K562 (cell line): ENCODE measurements around the gene GPT2. TPM values are rescaled to one million over a fixed set of nuclear protein-coding genes. Genes with fewer than 3 reads are reported as not detected.
A peak's percentile ranks its signal among the peaks of the same experiment; 100 is the strongest.

ENCODE experiments used
- ARID1B ChIP-seq: fragments of 450-650 bp; IDR thresholded peaks from 2 replicates; pipeline ENCODE4 v1.6.1; 2016; ENCODE audit warnings: antibody characterized with exemption, mild to moderate bottlenecking, inconsistent platforms
- E2F6 ChIP-seq, 2 experiments: IDR thresholded peaks; 2 replicates each; pipeline ENCODE4 v1.6.1; 2011; ENCODE audit warnings: borderline replicate concordance in 1 of 2, control low read depth in 1 of 2, low read depth in 1 of 2, low read length in 1 of 2, mild to moderate bottlenecking in 1 of 2, mixed read lengths in 1 of 2, moderate library complexity in 1 of 2; ENCODE audit not compliant: insufficient read depth in 1 of 2, insufficient read length in 1 of 2, poor library complexity in 1 of 2, severe bottlenecking in 1 of 2; ENCODE audit errors: extremely low read depth in 1 of 2
- HNRNPLL ChIP-seq: fragments of 200-400 bp; formaldehyde crosslinking; IDR thresholded peaks from 2 replicates; pipeline ENCODE4 v1.6.1; 2017; ENCODE audit warnings: low read length, low read depth, mild to moderate bottlenecking; ENCODE audit not compliant: poor library complexity, severe bottlenecking
- KAT7 ChIP-seq: sonication (generic); formaldehyde crosslinking; IDR thresholded peaks from 2 replicates; pipeline ENCODE4 v1.8.0; 2022; ENCODE audit warnings: missing genetic modification reagents, mild to moderate bottlenecking, borderline replicate concordance
- KLF10 ChIP-seq: fragments of 250-450 bp; sonication (Bioruptor Pico); IDR thresholded peaks from 2 replicates; pipeline ENCODE4 v1.6.1; 2021; ENCODE audit warnings: matching md5 sums
- NCOA2 ChIP-seq, 2 experiments: fragments of 450-650 bp; IDR thresholded peaks; 2 replicates each; pipeline ENCODE4 v1.6.1; 2018; ENCODE audit warnings: mild to moderate bottlenecking in 2 of 2, moderate library complexity in 1 of 2; ENCODE audit not compliant: partially characterized antibody in 2 of 2
- RBM34 ChIP-seq: fragments of 200-400 bp; formaldehyde crosslinking; IDR thresholded peaks from 2 replicates; pipeline ENCODE4 v1.6.1; 2018; ENCODE audit warnings: low read length, borderline replicate concordance; ENCODE audit not compliant: insufficient read depth
- SMARCA5 ChIP-seq: fragments of 450-650 bp; IDR thresholded peaks from 2 replicates; pipeline ENCODE4 v1.6.1; 2016
- XRCC4 ChIP-seq: IDR thresholded peaks from one replicate; pipeline ENCODE4 v1.6.1; 2011; ENCODE audit not compliant: insufficient read depth, insufficient read length; ENCODE audit errors: extremely low read depth
- ZKSCAN3 ChIP-seq: fragments of 250-450 bp; sonication (Bioruptor Pico); IDR thresholded peaks from 2 replicates; pipeline ENCODE4 v1.4.0; 2020
- ZNF175 ChIP-seq: fragments of 200-800 bp; sonication (Bioruptor generic); IDR thresholded peaks from 2 replicates; pipeline ENCODE4 v1.6.1; 2016; ENCODE audit warnings: low read depth, mild to moderate bottlenecking, missing genetic modification characterization, missing compliant biosample characterization
- ZNF586 ChIP-seq: fragments of 450-650 bp; formaldehyde crosslinking; conservative IDR thresholded peaks from 2 replicates; pipeline ENCODE4 v1.4.0; 2020; ENCODE audit warnings: mild to moderate bottlenecking, moderate library complexity
- ZNF644 ChIP-seq: fragments of 200-800 bp; sonication (Bioruptor generic); IDR thresholded peaks from 2 replicates; pipeline ENCODE4 v1.6.1; 2016; ENCODE audit warnings: low read depth, missing genetic modification characterization, missing compliant biosample characterization
- ZSCAN32 ChIP-seq: fragments of 450-650 bp; formaldehyde crosslinking; IDR thresholded peaks from 2 replicates; pipeline ENCODE4 v1.4.0; 2020; ENCODE audit warnings: mild to moderate bottlenecking, moderate library complexity
- polyA plus RNA-seq, 8 experiments: library from polyadenylated mRNA; depleted of rRNA in 4 of 8; stranded (reverse) in 5 of 8; unstranded in 3 of 8; fragments of >200 nt; fragmentation: Nextera tagmentation in 2 of 8; fragmentation: Illumina TruSeq in 1 of 8; extraction: Ambion mirVana in 2 of 8; extraction: Trizol in 1 of 8; gene quantifications; 2 replicates each; pipeline versions ENCODE4 v1.2.1 to v1.2.3, GENCODE V29; 2011 to 2014; ENCODE audit warnings: inconsistent platforms in 1 of 8, missing spikeins in 1 of 8
- total RNA-seq, 7 experiments: library from RNA; depleted of rRNA in 6 of 7; stranded (reverse); fragments of >200 nt in 6 of 7; fragmentation: Illumina TruSeq in 2 of 7; extraction: Trizol in 2 of 7; gene quantifications; 2 replicates each; pipeline versions ENCODE4 v1.2.1 to v1.2.3, GENCODE V29; 2011 to 2021; ENCODE audit warnings: low replicate concordance in 1 of 7
- TF ChIP-seq, protein P1 (sequence below): fragments of 250-450 bp; sonication (Bioruptor Pico); IDR thresholded peaks from 2 replicates; pipeline ENCODE4 v1.4.0; 2020; ENCODE audit warnings: mild to moderate bottlenecking, moderate library complexity, borderline replicate concordance
- TF ChIP-seq, protein P2 (sequence below): fragments of 250-450 bp; sonication (Bioruptor Pico); IDR thresholded peaks from 2 replicates; pipeline ENCODE4 v1.8.0; 2022; ENCODE audit warnings: inconsistent platforms
- TF ChIP-seq, protein P3 (sequence below): fragments of 450-650 bp; formaldehyde crosslinking; IDR thresholded peaks from 2 replicates; pipeline ENCODE4 v1.4.0; 2022; ENCODE audit warnings: mild to moderate bottlenecking, moderate library complexity
- TF ChIP-seq, protein P4 (sequence below): fragments of 250-450 bp; sonication (Bioruptor Pico); IDR thresholded peaks from 2 replicates; pipeline ENCODE4 v1.8.0; 2022; ENCODE audit warnings: moderate library complexity, mild to moderate bottlenecking, inconsistent platforms

GPT2 gene
- total and polyA plus RNA-seq, 9 of the 15 experiments (the other 6 are each of a cell fraction or from before 2014, with no cell fraction given): 0.79 to 14.4 (median 5.8) TPM

DNA sequence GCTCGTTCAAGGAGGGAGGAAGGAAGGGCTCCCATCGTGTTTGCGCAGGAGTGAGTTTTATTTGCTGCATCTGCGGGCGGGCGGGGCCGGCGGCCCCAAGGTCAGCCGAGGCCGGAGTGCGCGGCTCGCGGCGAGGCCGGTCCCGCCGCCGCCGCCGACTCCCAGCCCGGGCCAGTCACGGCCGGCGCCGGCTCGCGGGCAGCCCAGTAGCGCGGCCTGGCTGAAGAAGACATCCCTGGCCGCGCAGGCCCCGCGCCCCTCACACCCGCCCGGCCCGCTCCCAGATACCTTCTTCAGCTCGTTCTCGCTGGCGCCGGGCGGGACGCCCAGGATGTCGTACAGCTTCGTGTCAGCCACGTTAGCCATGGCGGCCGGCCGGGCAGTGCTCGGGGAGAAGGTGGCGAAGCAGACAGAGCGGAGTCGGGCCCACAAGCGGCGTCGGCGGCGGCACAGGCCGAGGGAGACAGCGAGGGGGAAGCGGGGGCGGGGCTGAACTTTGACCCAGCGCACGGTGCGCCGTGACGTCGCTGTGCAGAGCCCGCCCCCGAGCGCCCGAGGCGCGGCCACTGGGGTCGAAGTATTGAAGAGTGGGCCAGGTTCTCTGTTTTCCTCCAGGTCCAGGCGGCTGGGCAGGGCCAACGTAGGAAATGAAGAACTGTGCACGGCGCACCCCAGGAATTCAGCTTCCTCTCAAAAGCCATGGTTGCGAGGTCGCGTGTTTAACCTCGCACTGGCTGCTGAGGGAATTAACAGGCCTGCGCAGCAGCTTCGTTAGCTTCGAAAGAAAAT is 89.2 kb downstream of the GPT2 start, which contains the start of gene DNAJA2 (continued):
- TF ChIP-seq E2F6 (IDR thresholded peaks at IDR 0.05; ENCODE audit: borderline replicate concordance in 1 of 2, extremely low read depth in 1 of 2, insufficient read depth in 1 of 2, insufficient read length in 1 of 2, low read depth in 1 of 2, low read length in 1 of 2, poor library complexity in 1 of 2, severe bottlenecking in 1 of 2) (peak; percentile 73 to 89), ZNF644 (tag) (no peak), NCOA2 (IDR thresholded peaks at IDR 0.05; ENCODE audit: partially characterized antibody in 2 of 2) (no peak), HNRNPLL (peak; percentile 67), ZNF175 (CRISPR knock-in tag) (peak; percentile 64; the same call in 1 of the 2 replicates), ZSCAN32 (no peak), KLF10 (CRISPR knock-in tag) (no peak), ZNF586 (CRISPR knock-in tag) (no peak), KAT7 (CRISPR knock-in tag) (peak; percentile 70; the same call in 1 of the 2 replicates), RBM34 (0 out of 2 replicates have a peak, but pooled peaks have one; percentile 38), SMARCA5 (no peak), ARID1B (no peak), XRCC4 (no peak), ZKSCAN3 (CRISPR knock-in tag) (no peak)
- TF ChIP-seq, protein P1, sequence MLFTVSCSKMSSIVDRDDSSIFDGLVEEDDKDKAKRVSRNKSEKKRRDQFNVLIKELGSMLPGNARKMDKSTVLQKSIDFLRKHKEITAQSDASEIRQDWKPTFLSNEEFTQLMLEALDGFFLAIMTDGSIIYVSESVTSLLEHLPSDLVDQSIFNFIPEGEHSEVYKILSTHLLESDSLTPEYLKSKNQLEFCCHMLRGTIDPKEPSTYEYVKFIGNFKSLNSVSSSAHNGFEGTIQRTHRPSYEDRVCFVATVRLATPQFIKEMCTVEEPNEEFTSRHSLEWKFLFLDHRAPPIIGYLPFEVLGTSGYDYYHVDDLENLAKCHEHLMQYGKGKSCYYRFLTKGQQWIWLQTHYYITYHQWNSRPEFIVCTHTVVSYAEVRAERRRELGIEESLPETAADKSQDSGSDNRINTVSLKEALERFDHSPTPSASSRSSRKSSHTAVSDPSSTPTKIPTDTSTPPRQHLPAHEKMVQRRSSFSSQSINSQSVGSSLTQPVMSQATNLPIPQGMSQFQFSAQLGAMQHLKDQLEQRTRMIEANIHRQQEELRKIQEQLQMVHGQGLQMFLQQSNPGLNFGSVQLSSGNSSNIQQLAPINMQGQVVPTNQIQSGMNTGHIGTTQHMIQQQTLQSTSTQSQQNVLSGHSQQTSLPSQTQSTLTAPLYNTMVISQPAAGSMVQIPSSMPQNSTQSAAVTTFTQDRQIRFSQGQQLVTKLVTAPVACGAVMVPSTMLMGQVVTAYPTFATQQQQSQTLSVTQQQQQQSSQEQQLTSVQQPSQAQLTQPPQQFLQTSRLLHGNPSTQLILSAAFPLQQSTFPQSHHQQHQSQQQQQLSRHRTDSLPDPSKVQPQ (CRISPR knock-in tag): no peak
- TF ChIP-seq, protein P2, sequence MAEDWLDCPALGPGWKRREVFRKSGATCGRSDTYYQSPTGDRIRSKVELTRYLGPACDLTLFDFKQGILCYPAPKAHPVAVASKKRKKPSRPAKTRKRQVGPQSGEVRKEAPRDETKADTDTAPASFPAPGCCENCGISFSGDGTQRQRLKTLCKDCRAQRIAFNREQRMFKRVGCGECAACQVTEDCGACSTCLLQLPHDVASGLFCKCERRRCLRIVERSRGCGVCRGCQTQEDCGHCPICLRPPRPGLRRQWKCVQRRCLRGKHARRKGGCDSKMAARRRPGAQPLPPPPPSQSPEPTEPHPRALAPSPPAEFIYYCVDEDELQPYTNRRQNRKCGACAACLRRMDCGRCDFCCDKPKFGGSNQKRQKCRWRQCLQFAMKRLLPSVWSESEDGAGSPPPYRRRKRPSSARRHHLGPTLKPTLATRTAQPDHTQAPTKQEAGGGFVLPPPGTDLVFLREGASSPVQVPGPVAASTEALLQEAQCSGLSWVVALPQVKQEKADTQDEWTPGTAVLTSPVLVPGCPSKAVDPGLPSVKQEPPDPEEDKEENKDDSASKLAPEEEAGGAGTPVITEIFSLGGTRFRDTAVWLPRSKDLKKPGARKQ (CRISPR knock-in tag): no peak
- TF ChIP-seq, protein P3, sequence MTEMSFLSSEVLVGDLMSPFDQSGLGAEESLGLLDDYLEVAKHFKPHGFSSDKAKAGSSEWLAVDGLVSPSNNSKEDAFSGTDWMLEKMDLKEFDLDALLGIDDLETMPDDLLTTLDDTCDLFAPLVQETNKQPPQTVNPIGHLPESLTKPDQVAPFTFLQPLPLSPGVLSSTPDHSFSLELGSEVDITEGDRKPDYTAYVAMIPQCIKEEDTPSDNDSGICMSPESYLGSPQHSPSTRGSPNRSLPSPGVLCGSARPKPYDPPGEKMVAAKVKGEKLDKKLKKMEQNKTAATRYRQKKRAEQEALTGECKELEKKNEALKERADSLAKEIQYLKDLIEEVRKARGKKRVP (CRISPR knock-in tag): no peak
- TF ChIP-seq, protein P4, sequence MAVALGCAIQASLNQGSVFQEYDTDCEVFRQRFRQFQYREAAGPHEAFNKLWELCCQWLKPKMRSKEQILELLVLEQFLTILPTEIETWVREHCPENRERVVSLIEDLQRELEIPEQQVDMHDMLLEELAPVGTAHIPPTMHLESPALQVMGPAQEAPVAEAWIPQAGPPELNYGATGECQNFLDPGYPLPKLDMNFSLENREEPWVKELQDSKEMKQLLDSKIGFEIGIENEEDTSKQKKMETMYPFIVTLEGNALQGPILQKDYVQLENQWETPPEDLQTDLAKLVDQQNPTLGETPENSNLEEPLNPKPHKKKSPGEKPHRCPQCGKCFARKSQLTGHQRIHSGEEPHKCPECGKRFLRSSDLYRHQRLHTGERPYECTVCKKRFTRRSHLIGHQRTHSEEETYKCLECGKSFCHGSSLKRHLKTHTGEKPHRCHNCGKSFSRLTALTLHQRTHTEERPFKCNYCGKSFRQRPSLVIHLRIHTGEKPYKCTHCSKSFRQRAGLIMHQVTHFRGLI (CRISPR knock-in tag): no peak
